ENCODE measurements around the gene TUFT1.

The TUFT1 gene

DNA sequence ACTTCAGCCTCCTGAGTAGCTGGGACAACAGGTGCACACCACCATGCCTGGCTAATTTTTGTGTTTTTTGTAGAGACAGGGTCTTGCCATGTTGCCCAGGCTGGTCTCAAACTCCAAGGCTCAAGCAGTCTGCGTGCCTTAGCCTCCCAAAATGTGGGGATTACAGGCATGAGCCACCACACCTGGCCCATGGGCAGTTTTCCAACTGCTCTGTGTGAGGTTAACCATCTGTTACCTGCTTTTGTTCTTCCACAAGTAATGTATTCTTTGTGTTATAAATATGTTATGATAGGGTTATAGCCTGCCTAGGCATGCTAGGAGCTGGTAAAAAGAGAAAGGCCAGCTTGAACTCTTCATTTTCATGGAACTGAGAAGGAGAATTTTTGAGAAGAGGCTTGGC lies 30.7 kb downstream of the TUFT1 start:
- no peak for DNase-seq (ENCODE audit: extremely low read depth, low read depth)
- TF ChIP-seq, protein P1, sequence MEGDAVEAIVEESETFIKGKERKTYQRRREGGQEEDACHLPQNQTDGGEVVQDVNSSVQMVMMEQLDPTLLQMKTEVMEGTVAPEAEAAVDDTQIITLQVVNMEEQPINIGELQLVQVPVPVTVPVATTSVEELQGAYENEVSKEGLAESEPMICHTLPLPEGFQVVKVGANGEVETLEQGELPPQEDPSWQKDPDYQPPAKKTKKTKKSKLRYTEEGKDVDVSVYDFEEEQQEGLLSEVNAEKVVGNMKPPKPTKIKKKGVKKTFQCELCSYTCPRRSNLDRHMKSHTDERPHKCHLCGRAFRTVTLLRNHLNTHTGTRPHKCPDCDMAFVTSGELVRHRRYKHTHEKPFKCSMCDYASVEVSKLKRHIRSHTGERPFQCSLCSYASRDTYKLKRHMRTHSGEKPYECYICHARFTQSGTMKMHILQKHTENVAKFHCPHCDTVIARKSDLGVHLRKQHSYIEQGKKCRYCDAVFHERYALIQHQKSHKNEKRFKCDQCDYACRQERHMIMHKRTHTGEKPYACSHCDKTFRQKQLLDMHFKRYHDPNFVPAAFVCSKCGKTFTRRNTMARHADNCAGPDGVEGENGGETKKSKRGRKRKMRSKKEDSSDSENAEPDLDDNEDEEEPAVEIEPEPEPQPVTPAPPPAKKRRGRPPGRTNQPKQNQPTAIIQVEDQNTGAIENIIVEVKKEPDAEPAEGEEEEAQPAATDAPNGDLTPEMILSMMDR (IDR thresholded peaks at IDR 0.05; ENCODE audit: low read depth, low read length, missing control alignments): no peak
- H3K4me3 ChIP-seq (replicated peaks; ENCODE audit: low read depth, low read length): no peak overlapping the region

DNA sequence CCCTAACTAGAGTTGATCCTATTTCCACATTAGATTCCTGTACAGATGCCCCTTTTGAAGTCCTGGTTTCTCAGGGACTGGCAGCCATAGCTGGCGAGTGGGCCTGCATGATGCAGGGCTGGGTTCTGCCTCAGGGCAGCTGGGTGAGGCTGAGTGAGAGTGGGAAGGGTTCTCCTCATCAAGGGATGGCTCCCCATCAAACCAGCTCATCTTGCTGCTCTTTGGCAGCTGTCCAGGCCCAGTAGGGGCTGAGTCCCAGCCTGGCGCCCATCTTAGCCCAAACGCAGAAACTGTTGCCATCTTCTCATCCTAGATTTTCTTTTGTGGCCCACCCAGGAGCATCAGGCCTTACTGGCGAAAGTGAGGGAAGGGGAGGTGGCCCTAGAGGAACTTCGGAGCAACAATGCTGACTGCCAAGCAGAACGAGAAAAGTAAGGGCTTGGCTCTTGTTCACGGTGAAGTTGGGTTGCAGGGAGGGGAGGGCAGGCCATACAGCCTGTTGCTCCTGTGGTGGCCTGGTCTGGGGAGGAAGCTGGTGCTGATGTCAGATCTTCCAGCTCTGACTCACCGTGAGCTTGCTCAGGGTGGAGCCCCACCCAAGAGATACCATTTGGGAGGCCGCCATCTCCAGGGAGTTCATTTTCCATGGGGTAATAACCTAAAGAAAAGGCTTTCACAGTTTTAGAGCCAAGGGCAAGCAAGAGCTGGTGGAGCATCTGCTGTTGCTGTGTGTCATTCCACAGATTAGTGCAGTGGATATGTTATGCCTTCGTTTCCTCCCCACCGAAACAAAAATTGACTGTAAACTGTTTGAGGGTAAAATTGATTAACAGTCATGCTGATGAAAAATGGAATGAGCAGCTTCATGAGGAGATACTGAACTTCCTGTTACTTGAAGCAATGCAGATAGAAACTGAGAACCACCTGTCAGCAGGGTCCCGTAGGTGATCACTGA lies 34.7 kb downstream of the TUFT1 start:
- no peak overlapping the region for H3K4me3 ChIP-seq (replicated peaks; ENCODE audit: low read depth, low read length)
- TF ChIP-seq, protein P1 (IDR thresholded peaks at IDR 0.05; ENCODE audit: low read depth, low read length, missing control alignments): no peak
- peak; percentile 43 for DNase-seq (ENCODE audit: extremely low read depth, low read depth)

DNA sequence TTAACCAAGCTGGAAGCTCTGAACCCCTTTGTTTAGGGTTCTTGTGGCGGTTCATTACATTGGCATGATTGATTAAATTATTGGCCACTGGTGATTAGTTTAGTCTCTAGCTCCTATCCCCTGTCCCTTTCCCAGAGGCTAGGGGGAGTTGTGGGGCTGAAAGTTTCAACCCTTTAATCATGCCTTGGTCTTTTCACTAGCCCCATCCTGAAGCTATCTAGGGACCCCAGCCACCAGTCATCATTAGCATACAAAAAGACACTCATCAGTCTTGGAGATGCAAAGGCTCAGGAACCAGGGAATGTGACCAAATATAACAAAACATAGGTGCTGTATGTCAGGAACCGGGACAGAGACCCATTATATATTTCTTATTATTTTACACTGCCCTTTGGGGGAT lies 37.1 kb downstream of the TUFT1 start:
- TF ChIP-seq, protein P1 (IDR thresholded peaks at IDR 0.05; ENCODE audit: low read depth, low read length, missing control alignments): no peak
- no peak overlapping the region for H3K4me3 ChIP-seq (replicated peaks; ENCODE audit: low read depth, low read length)
- DNase-seq (ENCODE audit: extremely low read depth, low read depth): no peak

DNA sequence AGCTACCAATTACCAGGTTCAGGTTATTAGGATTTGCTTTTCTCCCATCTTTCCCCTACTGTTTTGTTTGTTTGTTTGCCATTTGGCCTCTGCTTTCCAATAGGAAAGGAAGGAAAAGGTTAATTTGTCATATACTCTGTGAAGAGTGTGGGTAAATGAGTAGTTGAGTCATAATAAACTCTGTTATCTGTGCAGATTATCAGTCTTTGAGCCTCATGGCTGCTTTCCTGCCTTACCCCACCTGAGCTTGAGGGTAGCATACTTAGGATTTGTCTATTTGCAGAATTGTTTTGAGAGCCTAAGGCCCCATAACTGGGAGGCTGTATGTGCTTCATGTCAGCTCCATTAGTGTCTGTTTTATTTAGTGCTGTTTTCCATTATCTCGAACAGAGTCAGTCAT lies 38.8 kb downstream of the TUFT1 start:
- H3K4me3 ChIP-seq (replicated peaks; ENCODE audit: low read depth, low read length): no peak overlapping the region
- DNase-seq (ENCODE audit: extremely low read depth, low read depth): no peak
- TF ChIP-seq, protein P1 (IDR thresholded peaks at IDR 0.05; ENCODE audit: low read depth, low read length, missing control alignments): no peak

DNA sequence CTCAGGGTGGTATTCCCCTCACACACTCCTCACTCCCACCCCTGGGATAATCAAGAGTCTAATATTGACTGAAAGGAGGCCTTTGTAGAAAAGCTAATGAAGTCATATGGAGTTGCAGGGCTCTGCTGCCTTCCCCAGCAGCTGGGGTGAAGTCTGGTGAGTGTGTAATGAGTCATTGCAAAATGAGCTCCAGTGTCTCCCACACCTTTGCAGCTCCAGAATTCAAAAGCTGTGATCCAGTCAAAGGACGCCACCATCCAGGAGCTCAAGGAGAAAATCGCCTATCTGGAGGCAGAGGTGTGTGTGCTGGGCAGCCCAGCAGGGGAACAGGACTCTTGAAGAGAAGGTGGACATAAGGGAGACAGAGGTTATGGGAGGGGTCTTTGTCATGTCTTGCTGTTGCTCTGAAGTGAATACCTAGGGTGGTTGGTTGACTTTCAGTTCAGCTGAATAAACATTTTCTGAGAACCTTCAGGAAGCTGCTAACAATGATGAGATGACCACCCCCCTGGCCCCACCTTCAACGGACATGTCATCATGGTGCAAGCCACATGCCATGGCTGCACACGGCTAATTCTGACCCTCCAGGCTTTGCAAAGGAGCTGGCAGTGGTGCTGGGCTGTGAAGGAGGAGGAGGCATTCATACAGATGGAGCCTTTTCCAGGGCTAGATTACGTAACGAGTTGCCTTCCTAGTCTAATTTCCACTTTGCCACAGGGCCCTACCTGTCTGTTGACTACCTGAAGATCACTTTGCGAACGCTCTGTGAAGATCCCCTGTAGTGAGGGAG lies 39.5 kb downstream of the TUFT1 start:
- no peak for DNase-seq (ENCODE audit: extremely low read depth, low read depth)
- TF ChIP-seq, protein P1 (IDR thresholded peaks at IDR 0.05; ENCODE audit: low read depth, low read length, missing control alignments): no peak
- no peak overlapping the region for H3K4me3 ChIP-seq (replicated peaks; ENCODE audit: low read depth, low read length)

DNA sequence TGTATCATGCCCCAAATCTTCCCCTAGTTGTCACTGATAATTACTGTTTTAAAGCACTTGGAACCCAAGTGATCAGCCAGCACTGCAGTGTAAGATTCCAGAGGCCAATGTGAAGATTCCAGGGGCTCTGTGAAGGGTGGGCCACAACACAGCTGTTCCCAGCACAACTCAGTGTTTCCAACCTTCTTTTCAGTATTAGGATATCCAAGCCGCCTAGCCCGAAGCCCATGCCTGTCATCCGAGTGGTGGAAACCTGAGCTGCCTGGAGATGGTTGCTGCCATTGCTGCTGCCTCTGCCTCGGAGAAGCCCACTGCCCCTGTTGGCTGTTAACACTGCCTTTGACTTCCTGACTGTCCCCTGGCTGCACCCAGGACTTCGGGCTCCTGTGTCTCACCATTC lies 41.3 kb downstream of the TUFT1 start:
- TF ChIP-seq, protein P1 (IDR thresholded peaks at IDR 0.05; ENCODE audit: low read depth, low read length, missing control alignments): no peak
- DNase-seq (ENCODE audit: extremely low read depth, low read depth): no peak
- no peak overlapping the region for H3K4me3 ChIP-seq (replicated peaks; ENCODE audit: low read depth, low read length)
